RWPE2 (cell line): ENCODE results near the gene MYADM.

Experiments used
- ATAC-seq: fragments of 200-7000 bp; cut with Tn5 transposase; 3 replicates; pipeline ENCODE4 v1.9.1; 2021; ENCODE audit warnings: low read depth
- DNase-seq: peaks from one replicate; pipeline ENCODE4 v3.0.0-alpha.2; 2020; ENCODE audit warnings: low spot score
- H3K27ac ChIP-seq: fragments of 450-650 bp; 2 replicates; pipeline ENCODE4 v1.5.1; 2017; ENCODE audit warnings: mild to moderate bottlenecking; ENCODE audit not compliant: poor library complexity, severe bottlenecking
- H3K27me3 ChIP-seq: fragments of 250-450 bp; sonication (Bioruptor Pico); 2 replicates; pipeline ENCODE4 v1.5.1; 2021; ENCODE audit warnings: mild to moderate bottlenecking, moderate library complexity; ENCODE audit not compliant: insufficient read depth, poor library complexity, severe bottlenecking
- H3K36me3 ChIP-seq: fragments of 250-450 bp; sonication (Bioruptor Pico); 2 replicates; pipeline ENCODE4 v1.5.1; 2020; ENCODE audit warnings: low read depth, mild to moderate bottlenecking, moderate library complexity
- H3K4me1 ChIP-seq: fragments of 250-450 bp; sonication (Bioruptor Pico); 2 replicates; pipeline ENCODE4 v1.5.1; 2021; ENCODE audit warnings: mild to moderate bottlenecking, moderate library complexity; ENCODE audit not compliant: insufficient read depth, poor library complexity, severe bottlenecking
- H3K4me3 ChIP-seq: fragments of 250-450 bp; sonication (Bioruptor Pico); 2 replicates; pipeline ENCODE4 v1.5.1; 2021; ENCODE audit warnings: mild to moderate bottlenecking, moderate library complexity; ENCODE audit not compliant: severe bottlenecking
- H3K9me3 ChIP-seq: fragments of 250-450 bp; sonication (Bioruptor Pico); 2 replicates; pipeline ENCODE4 v1.5.1; 2021; ENCODE audit warnings: mild to moderate bottlenecking, moderate library complexity; ENCODE audit not compliant: severe bottlenecking
- CTCF ChIP-seq: fragments of 450-650 bp; IDR thresholded peaks from one replicate; pipeline ENCODE4 v1.5.1; 2017; ENCODE audit warnings: mild to moderate bottlenecking, moderate library complexity; ENCODE audit not compliant: poor library complexity, severe bottlenecking

The MYADM gene

GRCh38 chr19:53909471-53910169, 41.9 kb downstream of the MYADM start:
- H3K27ac ChIP-seq = no peak overlapping the region
- peaks cover 53% of the 10 kb centered on the region for H3K27me3 ChIP-seq
- no peaks in the 10 kb centered on the region for H3K36me3 ChIP-seq
- H3K4me1 ChIP-seq = no peaks in the 10 kb centered on the region
- DNase-seq (peak; percentile 56), ATAC-seq (no peak)
- no peaks in the 10 kb centered on the region for H3K9me3 ChIP-seq
- no peak for TF ChIP-seq CTCF
- H3K4me3 ChIP-seq = no peak overlapping the region

DNA sequence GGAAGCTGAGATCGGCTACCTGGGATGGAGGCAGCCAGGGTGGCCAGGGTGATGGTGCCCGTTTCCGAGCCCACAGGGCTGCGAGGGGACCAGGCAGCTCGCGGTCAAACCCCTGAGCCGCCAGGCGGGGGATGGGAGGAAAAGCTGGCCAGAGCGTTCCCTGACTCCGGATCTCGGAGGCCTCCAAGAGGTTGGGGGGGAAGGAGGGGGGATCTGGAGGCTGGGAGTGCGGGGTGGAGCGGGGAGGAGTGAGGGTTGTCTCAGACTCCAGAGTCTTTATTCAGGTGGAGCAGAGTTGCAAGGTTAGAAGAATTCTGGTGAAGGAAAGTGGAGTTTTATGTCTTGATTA, 42.5 kb downstream of the MYADM start:
- DNase-seq = no peak
- Histone ChIP-seq H3K36me3 (no peaks in the 10 kb centered on the region), H3K27me3 (peaks cover 53% of the 10 kb centered on the region), H3K4me3 (no peak overlapping the region), H3K9me3 (no peaks in the 10 kb centered on the region), H3K4me1 (no peaks in the 10 kb centered on the region), H3K27ac (no peak overlapping the region)
- TF ChIP-seq CTCF = no peak
- ATAC-seq = no peak

DNA sequence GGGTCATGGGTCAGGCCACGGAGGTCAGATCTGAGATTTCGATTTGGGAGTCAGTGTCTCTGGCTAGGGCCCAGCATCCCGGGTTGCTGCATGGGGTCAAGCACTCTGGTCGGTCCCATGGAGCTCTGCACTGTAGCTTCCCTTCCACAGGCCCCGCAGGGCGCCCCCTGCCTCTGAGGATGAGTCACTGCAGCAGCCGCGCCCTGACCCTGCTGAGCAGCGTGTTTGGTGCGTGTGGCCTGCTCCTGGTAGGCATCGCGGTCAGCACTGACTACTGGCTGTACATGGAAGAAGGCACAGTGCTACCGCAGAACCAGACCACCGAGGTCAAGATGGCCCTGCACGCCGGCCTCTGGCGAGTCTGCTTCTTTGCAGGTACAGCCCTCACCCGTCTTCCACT, 45.0 kb downstream of the MYADM start:
- ATAC-seq = no peak
- H3K27me3 ChIP-seq = peaks cover 37% of the 10 kb centered on the region

GRCh38 chr19:53915000-53915399, 47.3 kb downstream of the MYADM start:
- H3K4me1 ChIP-seq = no peaks in the 10 kb centered on the region
- H3K27me3 ChIP-seq = peaks cover 15% of the 10 kb centered on the region
- ATAC-seq (no peak), DNase-seq (no peak)
- no peaks in the 10 kb centered on the region for H3K9me3 ChIP-seq
- H3K36me3 ChIP-seq = no peaks in the 10 kb centered on the region
- TF ChIP-seq CTCF = no peak
- no peak overlapping the region for H3K4me3 ChIP-seq
- no peak overlapping the region for H3K27ac ChIP-seq

More for the DNA sequence above, 45.0 kb downstream of the MYADM start:
- TF ChIP-seq CTCF = no peak
- DNase-seq = no peak
- no peaks in the 10 kb centered on the region for H3K4me1 ChIP-seq
- no peaks in the 10 kb centered on the region for H3K9me3 ChIP-seq
- no peak overlapping the region for H3K27ac ChIP-seq
- H3K4me3 ChIP-seq = no peak overlapping the region
- no peaks in the 10 kb centered on the region for H3K36me3 ChIP-seq

DNA sequence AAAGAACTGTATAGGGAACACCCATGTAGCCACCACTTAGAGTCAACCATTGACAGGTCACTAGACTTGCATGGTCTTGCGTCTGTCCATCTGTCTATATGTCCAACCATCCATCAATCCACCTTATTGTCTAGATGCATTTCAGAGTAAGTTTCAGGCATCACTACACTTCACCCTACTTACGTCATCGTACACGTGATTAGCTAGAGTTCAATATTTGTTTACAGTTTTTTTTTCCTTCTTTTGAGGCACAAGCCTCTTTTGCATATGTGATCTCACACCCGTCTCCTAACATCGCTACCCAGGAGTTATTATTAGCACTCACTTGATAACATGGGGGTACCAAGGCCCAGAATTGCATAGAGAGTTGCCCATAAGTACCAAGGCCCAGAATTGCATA, 48.3 kb downstream of the MYADM start:
- Histone ChIP-seq H3K36me3 (no peaks in the 10 kb centered on the region), H3K4me1 (no peaks in the 10 kb centered on the region), H3K4me3 (no peak overlapping the region), H3K27me3 (peaks cover 5% of the 10 kb centered on the region), H3K9me3 (no peaks in the 10 kb centered on the region), H3K27ac (no peak overlapping the region)
- ATAC-seq (no peak), DNase-seq (no peak)
- TF ChIP-seq CTCF = no peak
